OCI-LY7 (cell line): ENCODE data around the gene LRP5. TPM values are rescaled to one million over a fixed set of nuclear protein-coding genes. Genes with fewer than 3 reads are reported as not detected.

Source experiments
- BruUV-seq: library from RNA; stranded (reverse); fragments of 400-500 nt; replicated peaks from 2 replicates; lab custom pipeline; 2021; lab: Mats Ljungman, UMichigan
- CTCF ChIA-PET: fragments of 300-600 bp; sonication (Branson Sonifier 250); formaldehyde crosslinking; loops from one replicate; lab custom pipeline; 2022; ENCODE audit warnings: antibody characterized with exemption; ENCODE audit not compliant: unreplicated experiment; lab: Charles Lee
- POLR2A ChIA-PET: fragments of 300-600 bp; sonication (Branson Sonifier 250); formaldehyde crosslinking; loops from one replicate; lab custom pipeline; 2022; ENCODE audit warnings: antibody characterized with exemption; lab: Charles Lee
- DNase-seq: peaks from one replicate; pipeline ENCODE4 v3.0.0-alpha.2; 2015; ENCODE audit warnings: low spot score
- H2AFZ ChIP-seq: fragments of 200-600 bp; sonication (generic), shearing (Covaris generic); 2 replicates; pipeline ENCODE4 v1.6.1; 2014; ENCODE audit warnings: mild to moderate bottlenecking, antibody characterized with exemption, low read length, moderate library complexity
- H3K27ac ChIP-seq: fragments of 200-600 bp; sonication (generic); 2 replicates; pipeline ENCODE4 v1.5.1; 2014; ENCODE audit warnings: mixed run types, low read depth, mild to moderate bottlenecking, moderate library complexity, low read length, inconsistent platforms; ENCODE audit not compliant: poor library complexity, severe bottlenecking
- H3K36me3 ChIP-seq: fragments of 200-600 bp; sonication (generic); 2 replicates; pipeline ENCODE4 v1.6.1; 2014; ENCODE audit warnings: mild to moderate bottlenecking, antibody characterized with exemption, low read length, moderate library complexity, mixed read lengths; ENCODE audit not compliant: insufficient read depth
- H3K4me1 ChIP-seq: fragments of 200-600 bp; sonication (generic); 2 replicates; pipeline ENCODE4 v1.5.1; 2014; ENCODE audit warnings: mild to moderate bottlenecking, low read length; ENCODE audit not compliant: insufficient read depth, poor library complexity, severe bottlenecking
- H3K4me2 ChIP-seq: fragments of 200-600 bp; sonication (generic); 2 replicates; pipeline ENCODE4 v1.6.1; 2014; ENCODE audit warnings: mild to moderate bottlenecking, low read length
- H3K4me3 ChIP-seq: fragments of 200-600 bp; sonication (generic); 2 replicates; pipeline ENCODE4 v1.5.1; 2014; ENCODE audit warnings: mild to moderate bottlenecking, low read depth, low read length; ENCODE audit not compliant: poor library complexity, severe bottlenecking
- H3K79me2 ChIP-seq: fragments of 200-600 bp; sonication (generic); 2 replicates; pipeline ENCODE4 v1.6.1; 2016; ENCODE audit warnings: low read depth, mild to moderate bottlenecking, low read length, moderate library complexity, mixed read lengths; ENCODE audit not compliant: insufficient read depth
- H3K9me2 ChIP-seq: fragments of 200-600 bp; sonication (generic); 2 replicates; pipeline ENCODE4 v1.6.1; 2016; ENCODE audit warnings: mild to moderate bottlenecking, low read length, mixed read lengths; ENCODE audit not compliant: insufficient read depth
- H3K9me3 ChIP-seq: fragments of 200-600 bp; sonication (generic); 2 replicates; pipeline ENCODE4 v1.6.1; 2014; ENCODE audit warnings: mild to moderate bottlenecking, mixed run types, low read length, mixed read lengths
- H4K20me1 ChIP-seq: fragments of 200-600 bp; sonication (generic); 2 replicates; pipeline ENCODE4 v1.6.1; 2014; ENCODE audit warnings: mild to moderate bottlenecking, antibody characterized with exemption, low read length, moderate library complexity, mixed read lengths; ENCODE audit not compliant: insufficient read depth
- EZH2phosphoT487 ChIP-seq: fragments of 200-600 bp; sonication (generic); IDR thresholded peaks from 2 replicates; pipeline ENCODE4 v1.6.1; 2018; ENCODE audit warnings: low read depth, borderline replicate concordance, mild to moderate bottlenecking, mixed run types, antibody characterized with exemption, low read length, moderate library complexity, mixed read lengths
- intact Hi-C: fragments of 100-400 bp; cut with micrococcal nuclease; formaldehyde crosslinking; loops from one replicate; pipeline ENCODE4 v1.10.0; 2022; ENCODE audit not compliant: unreplicated experiment
- total RNA-seq, 2 experiments: library from RNA; depleted of rRNA in 1 of 2; stranded (reverse); fragments of >200 nt in 1 of 2; shearing (Covaris generic) in 1 of 2; gene quantifications; 2 replicates each; pipeline ENCODE4 v1.2.3, GENCODE V29; 2014 to 2022
- TF ChIP-seq, protein P1 (sequence below): fragments of 200-600 bp; sonication (generic); conservative IDR thresholded peaks from 2 replicates; pipeline ENCODE4 v1.5.1; 2014; ENCODE audit warnings: mild to moderate bottlenecking, antibody characterized with exemption, low read length, moderate library complexity, mixed read lengths

Gene LRP5
- total RNA-seq, 2 experiments from 2014 or later: 0.60 TPM; not detected in 1

DNA sequence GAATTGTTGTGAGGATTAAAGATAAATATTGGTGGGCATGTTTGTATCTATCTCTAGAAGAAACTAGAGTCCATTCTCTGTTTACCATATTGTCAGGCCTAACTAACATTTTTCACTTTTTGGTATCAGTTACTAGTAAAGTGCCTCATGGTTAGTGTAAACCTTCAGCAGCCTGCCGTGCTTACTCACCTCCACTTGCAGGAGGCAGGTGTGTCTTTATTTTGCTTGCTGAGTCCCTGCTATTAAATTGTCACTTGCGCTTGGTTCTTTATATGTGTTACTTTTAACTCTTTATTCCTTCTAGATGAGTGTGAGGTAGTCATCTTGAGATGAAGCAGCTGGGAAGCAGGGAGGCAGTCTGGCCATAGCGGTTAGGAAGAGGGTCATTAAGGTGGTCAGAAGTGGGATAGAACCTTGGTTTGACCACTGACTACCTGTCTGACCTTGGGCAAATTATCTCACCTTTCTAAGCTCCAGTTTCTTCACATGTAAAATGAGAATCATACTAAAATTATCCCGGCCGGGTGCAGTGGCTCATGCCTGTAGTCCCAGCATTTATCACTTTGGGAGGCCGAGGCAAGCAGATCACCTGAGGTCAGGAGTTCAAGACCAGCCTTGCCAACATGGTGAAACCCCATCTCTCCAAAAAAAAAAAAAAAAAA lies 169.3 kb downstream of the LRP5 start:
- no peak for TF ChIP-seq EZH2phosphoT487
- TF ChIP-seq, protein P1, sequence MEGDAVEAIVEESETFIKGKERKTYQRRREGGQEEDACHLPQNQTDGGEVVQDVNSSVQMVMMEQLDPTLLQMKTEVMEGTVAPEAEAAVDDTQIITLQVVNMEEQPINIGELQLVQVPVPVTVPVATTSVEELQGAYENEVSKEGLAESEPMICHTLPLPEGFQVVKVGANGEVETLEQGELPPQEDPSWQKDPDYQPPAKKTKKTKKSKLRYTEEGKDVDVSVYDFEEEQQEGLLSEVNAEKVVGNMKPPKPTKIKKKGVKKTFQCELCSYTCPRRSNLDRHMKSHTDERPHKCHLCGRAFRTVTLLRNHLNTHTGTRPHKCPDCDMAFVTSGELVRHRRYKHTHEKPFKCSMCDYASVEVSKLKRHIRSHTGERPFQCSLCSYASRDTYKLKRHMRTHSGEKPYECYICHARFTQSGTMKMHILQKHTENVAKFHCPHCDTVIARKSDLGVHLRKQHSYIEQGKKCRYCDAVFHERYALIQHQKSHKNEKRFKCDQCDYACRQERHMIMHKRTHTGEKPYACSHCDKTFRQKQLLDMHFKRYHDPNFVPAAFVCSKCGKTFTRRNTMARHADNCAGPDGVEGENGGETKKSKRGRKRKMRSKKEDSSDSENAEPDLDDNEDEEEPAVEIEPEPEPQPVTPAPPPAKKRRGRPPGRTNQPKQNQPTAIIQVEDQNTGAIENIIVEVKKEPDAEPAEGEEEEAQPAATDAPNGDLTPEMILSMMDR: no peak
- POLR2A ChIA-PET: interaction anchor here (0.7 to 1.3 kb wide), 3 partner anchors 11 to 153 kb away, joined by 3 to 7 read pairs (median 5); no protein-coding TSS in a partner anchor

DNA sequence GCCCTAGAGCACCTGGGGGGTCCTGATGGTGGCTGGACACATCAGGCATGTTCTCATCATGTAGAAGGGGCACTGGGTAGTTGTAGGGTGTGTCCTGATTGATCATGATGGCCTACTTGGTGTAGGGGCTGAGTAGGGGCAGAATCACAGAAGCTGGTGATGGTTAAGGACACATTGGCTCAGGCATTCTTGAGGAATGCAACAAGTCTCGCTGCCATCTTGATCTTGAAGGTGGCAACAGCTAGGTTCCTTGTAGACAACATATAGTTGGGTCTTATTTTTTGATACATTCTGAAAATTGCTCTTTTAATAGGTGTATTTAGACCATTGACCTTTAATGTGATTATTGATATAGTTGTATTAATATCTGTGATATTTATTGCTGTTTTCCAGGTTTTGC lies 176.2 kb downstream of the LRP5 start:
- POLR2A ChIA-PET: no interaction called here
- CTCF ChIA-PET: no interaction called here
- H3K27ac ChIP-seq: no peak overlapping the region
- H3K4me2 ChIP-seq: no peak overlapping the region
- H4K20me1 ChIP-seq: peaks cover 49% of the 10 kb centered on the region
- H3K79me2 ChIP-seq: peaks cover 100% of the 10 kb centered on the region
- H2AFZ ChIP-seq: no peak overlapping the region
- H3K36me3 ChIP-seq: peaks cover 28% of the 10 kb centered on the region
- no peaks in the 10 kb centered on the region for H3K9me2 ChIP-seq
- H3K4me3 ChIP-seq: no peak overlapping the region
- intact Hi-C loops: no loop called here
- DNase-seq: no peak
- BruUV-seq: no TSS peak
- peaks cover 36% of the 10 kb centered on the region for H3K4me1 ChIP-seq
- H3K9me3 ChIP-seq: 0 out of 2 replicates have a peak, but pooled peaks cover 6% of the 10 kb centered on the region
- no peak for TF ChIP-seq EZH2phosphoT487
- TF ChIP-seq, protein P1: no peak

More for the DNA sequence above, 169.3 kb downstream of the LRP5 start:
- Histone ChIP-seq H3K9me2 (no peaks in the 10 kb centered on the region), H3K4me2 (no peak overlapping the region), H3K4me3 (no peak overlapping the region), H3K27ac (no peak overlapping the region), H3K79me2 (peaks cover 100% of the 10 kb centered on the region), H3K4me1 (peaks cover 3% of the 10 kb centered on the region), H2AFZ (no peak overlapping the region), H3K36me3 (peaks cover 70% of the 10 kb centered on the region), H3K9me3 (peaks cover 25% of the 10 kb centered on the region), H4K20me1 (peaks cover 6% of the 10 kb centered on the region; the same call in 1 of the 2 replicates)
- CTCF ChIA-PET: no interaction called here
- BruUV-seq: no TSS peak
- intact Hi-C loops: no loop called here
- DNase-seq: no peak

DNA sequence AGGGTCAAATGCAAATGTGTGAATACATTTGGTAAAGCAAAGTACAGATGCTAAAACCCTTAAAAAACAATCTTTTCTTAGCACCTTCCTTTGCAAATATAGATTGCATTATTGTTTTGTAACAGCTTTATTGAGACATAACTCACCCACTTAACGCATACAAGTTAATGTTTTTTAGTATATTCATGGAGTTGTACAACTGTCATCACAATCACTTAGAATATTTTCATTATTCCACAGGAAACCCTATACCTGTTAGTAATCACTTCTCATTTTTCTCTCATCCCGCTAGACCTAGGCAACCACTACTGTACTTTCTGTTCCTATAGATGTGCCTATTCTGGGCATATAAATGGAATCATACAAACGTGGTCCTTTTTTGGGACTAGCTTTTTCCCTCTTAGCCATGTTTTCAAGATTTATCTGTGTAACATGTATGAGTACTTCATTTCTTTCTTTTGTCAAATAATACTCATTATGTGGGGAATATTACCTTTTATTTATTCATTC lies 182.9 kb downstream of the LRP5 start:
- H3K36me3 ChIP-seq: peaks cover 17% of the 10 kb centered on the region; the same call in 1 of the 2 replicates
- peaks cover 99% of the 10 kb centered on the region for H3K79me2 ChIP-seq
- ChIA-PET POLR2A (interaction anchor here (1.1 kb wide), 2 partner anchors 15 to 27 kb away, joined by 3 to 5 read pairs; no protein-coding TSS in a partner anchor), CTCF (no interaction called here)
- H4K20me1 ChIP-seq: peaks cover 56% of the 10 kb centered on the region
- no TSS peak for BruUV-seq
- TF ChIP-seq, protein P1: no peak
- H3K9me2 ChIP-seq: no peaks in the 10 kb centered on the region
- H3K4me3 ChIP-seq: no peak overlapping the region
- H3K9me3 ChIP-seq: no peaks in the 10 kb centered on the region
- peak overlapping the region; percentile 30; the same call in 1 of the 2 replicates for H3K4me2 ChIP-seq
- H3K4me1 ChIP-seq: peaks cover 53% of the 10 kb centered on the region
- DNase-seq: no peak
- intact Hi-C loops: loop anchor here (5.0 kb wide), 1 partner anchor 33 kb away; the partner anchor contains the start of gene PPP6R3
- H3K27ac ChIP-seq: peak overlapping the region; percentile 9
- H2AFZ ChIP-seq: no peak overlapping the region
